Fibroblast of villous mesenchyme (primary cell): ENCODE results near the gene CFAP107. TPM values are rescaled to one million over a fixed set of nuclear protein-coding genes. Genes with fewer than 3 reads are reported as not detected.
"Not testable (repeated sequence)": the region's sequence is repeated elsewhere in the genome, so short reads cannot be mapped to it uniquely, and the experiment has no call there.

Experiments
- DNase-seq: peaks from one replicate; pipeline ENCODE4 v3.0.0-alpha.2; 2010; ENCODE audit warnings: low read depth
- H3K4me3 ChIP-seq: 2 replicates; pipeline ENCODE4 v1.5.1; 2011; ENCODE audit warnings: low read depth, mild to moderate bottlenecking, low read length
- total RNA-seq: library from RNA; depleted of rRNA; stranded (reverse); fragments of >200 nt; gene quantifications from 2 replicates; pipeline ENCODE4 v1.2.3, GENCODE V29; 2012
- TF ChIP-seq, protein P1 (sequence below): IDR thresholded peaks from 2 replicates; pipeline ENCODE4 v1.5.1; 2012; ENCODE audit warnings: low read depth, mild to moderate bottlenecking, low read length; ENCODE audit not compliant: insufficient read depth

The CFAP107 gene
- total RNA-seq, 1 donor: not detected

DNA sequence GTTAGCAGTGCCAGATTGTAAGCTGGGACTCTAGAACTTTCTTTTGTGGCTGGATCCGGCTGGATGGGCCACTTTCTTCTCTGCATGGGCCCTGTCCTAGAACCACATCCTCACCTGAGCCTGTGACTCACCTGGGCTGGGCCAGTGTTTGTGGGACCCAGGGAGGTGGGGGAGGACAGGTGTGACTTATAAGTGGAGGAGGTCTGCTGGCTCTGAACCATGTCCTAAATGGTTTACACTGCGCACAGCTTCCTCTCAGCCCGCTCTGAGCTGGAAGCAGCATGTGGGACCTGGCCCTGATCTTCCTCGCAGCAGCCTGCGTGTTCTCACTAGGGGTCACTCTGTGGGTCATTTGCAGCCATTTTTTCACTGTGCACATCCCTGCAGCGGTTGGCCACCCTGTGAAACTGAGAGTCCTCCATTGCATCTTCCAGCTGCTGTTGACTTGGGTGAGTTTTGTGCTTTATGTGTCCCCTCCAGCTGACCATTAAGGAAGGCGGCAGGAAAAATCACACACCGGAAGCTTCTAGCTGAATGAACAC lies 30.0 kb upstream of the CFAP107 start, which contains the start of gene AADACL3:
Gene AADACL3 (plus strand): TSS at position 215 of the 542 bp plus-strand sequence. CDS start 67 bp downstream, at position 282.
- TF ChIP-seq, protein P1, sequence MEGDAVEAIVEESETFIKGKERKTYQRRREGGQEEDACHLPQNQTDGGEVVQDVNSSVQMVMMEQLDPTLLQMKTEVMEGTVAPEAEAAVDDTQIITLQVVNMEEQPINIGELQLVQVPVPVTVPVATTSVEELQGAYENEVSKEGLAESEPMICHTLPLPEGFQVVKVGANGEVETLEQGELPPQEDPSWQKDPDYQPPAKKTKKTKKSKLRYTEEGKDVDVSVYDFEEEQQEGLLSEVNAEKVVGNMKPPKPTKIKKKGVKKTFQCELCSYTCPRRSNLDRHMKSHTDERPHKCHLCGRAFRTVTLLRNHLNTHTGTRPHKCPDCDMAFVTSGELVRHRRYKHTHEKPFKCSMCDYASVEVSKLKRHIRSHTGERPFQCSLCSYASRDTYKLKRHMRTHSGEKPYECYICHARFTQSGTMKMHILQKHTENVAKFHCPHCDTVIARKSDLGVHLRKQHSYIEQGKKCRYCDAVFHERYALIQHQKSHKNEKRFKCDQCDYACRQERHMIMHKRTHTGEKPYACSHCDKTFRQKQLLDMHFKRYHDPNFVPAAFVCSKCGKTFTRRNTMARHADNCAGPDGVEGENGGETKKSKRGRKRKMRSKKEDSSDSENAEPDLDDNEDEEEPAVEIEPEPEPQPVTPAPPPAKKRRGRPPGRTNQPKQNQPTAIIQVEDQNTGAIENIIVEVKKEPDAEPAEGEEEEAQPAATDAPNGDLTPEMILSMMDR: no peak
- H3K4me3 ChIP-seq: no peak within 1 kb of the TSS
- no peak for DNase-seq

GRCh38 chr1:12717301-12717838 lies 28.6 kb upstream of the CFAP107 start:
- no peak overlapping the region for H3K4me3 ChIP-seq
- DNase-seq: no peak
- TF ChIP-seq, protein P1: no peak

DNA sequence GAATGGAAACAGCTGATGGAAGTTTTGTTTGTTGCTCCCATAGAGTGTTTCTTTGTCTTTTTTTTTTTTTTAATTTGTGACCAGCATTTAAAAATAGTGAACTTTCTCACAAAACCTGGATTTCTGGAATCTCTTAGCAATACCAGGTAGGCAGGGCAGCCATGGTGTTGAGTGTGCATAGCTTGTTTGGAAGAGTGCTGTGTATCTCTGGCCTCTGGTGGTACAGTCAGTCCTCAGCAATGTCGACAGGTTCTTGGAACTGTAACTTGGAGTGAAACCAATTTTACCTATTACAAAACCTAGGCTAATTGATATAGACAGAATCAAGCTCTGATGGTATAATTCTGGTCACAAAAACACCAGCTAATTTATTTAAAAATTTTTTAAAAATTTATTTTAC lies 23.4 kb upstream of the CFAP107 start:
- no peak for DNase-seq
- H3K4me3 ChIP-seq: no peak overlapping the region
- TF ChIP-seq, protein P1: no peak

- H3K4me3 ChIP-seq: no peak overlapping the region
- TF ChIP-seq, protein P1: no peak
- no peak for DNase-seq
Observed at GRCh38 chr1:12728391-12728790, 17.6 kb upstream of the CFAP107 start.

DNA sequence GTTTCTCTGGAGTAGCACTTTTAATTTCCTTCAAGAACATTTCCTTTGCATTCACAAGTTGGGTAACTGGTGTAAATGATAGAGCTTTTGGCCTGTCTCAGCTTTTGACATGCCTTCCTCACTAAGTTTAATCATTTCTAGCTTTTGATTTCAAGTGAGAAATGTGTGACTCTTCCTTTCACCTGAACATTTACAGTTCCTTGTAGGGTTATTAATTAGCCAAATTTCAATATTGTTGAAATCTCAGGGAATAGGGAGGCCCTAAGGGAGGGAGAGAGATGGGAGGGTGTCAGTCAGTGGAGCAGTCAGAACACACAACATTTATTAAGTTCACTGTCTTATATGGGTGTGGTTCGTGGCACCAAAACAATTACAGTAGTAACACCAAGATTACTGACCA lies 15.8 kb upstream of the CFAP107 start:
- H3K4me3 ChIP-seq: no peak overlapping the region
- TF ChIP-seq, protein P1: no peak
- no peak for DNase-seq

- not testable (repeated sequence) for H3K4me3 ChIP-seq, DNase-seq
Observed at GRCh38 chr1:12731084-12731483, 14.9 kb upstream of the CFAP107 start.

GRCh38 chr1:12734651-12735050 lies 11.3 kb upstream of the CFAP107 start:
- no peak for DNase-seq
- TF ChIP-seq, protein P1: no peak
- H3K4me3 ChIP-seq: no peak overlapping the region
